Sigmoid colon (tissue), 4 donors: ENCODE measurements around the gene SRSF7.

ENCODE experiments used
- CTCF ChIP-seq, 4 experiments: fragments of 450-650 bp in 3 of 4; fragments of 200-600 bp in 1 of 4; IDR thresholded peaks; one replicate each; pipeline ENCODE4 v1.5.1; 2016 to 2019; ENCODE audit warnings: antibody characterized with exemption in 4 of 4, mild to moderate bottlenecking in 3 of 4, moderate library complexity in 2 of 4
- POLR2A ChIP-seq, 2 donors: fragments of 450-650 bp; IDR thresholded peaks; one replicate each; pipeline ENCODE4 v1.6.1; 2016; ENCODE audit warnings: antibody characterized with exemption in 2 of 2, mild to moderate bottlenecking in 2 of 2, moderate library complexity in 2 of 2
- POLR2AphosphoS5 ChIP-seq, 4 donors: sonication (generic); formaldehyde crosslinking; IDR thresholded peaks; one replicate each; pipeline ENCODE4 v1.6.1; 2017; ENCODE audit warnings: antibody characterized with exemption in 4 of 4

GRCh38 chr2:38713338-38713737 is 37.8 kb downstream of the SRSF7 start:
- TF ChIP-seq CTCF (IDR thresholded peaks at IDR 0.05), result no peak
- TF ChIP-seq POLR2AphosphoS5 (IDR thresholded peaks at IDR 0.05), result no peak
- no peak for TF ChIP-seq POLR2A (IDR thresholded peaks at IDR 0.05)
